ENCODE data around the gene ATP5F1E. TPM values are rescaled to one million over a fixed set of nuclear protein-coding genes. Genes with fewer than 3 reads are reported as not detected.
A peak's percentile ranks its signal among the peaks of the same experiment; 100 is the strongest.

ATP5F1E gene
- total RNA-seq, 1 experiment from 2014 or later = 45.1 TPM

- peak; percentile 78 for DNase-seq (ENCODE audit: low spot score)
Observed at GRCh38 chr20:59006864-59007664, 25.1 kb downstream of the ATP5F1E start, which contains the start of gene CTSZ. Gene CTSZ, minus strand, starts transcription at chr20:59007254. Its CDS starts 126 bp downstream, at chr20:59007128.

GRCh38 chr20:59006167-59006863, 25.8 kb downstream of the ATP5F1E start:
- peak; percentile 51 for DNase-seq (ENCODE audit: low spot score)

- peak; percentile 44 for DNase-seq (ENCODE audit: low spot score)
Observed at GRCh38 chr20:59005523-59006166, 26.5 kb downstream of the ATP5F1E start.

- peak; percentile 91 for DNase-seq (ENCODE audit: low spot score)
Observed at GRCh38 chr20:59004763-59005522, 27.2 kb downstream of the ATP5F1E start.

- DNase-seq (ENCODE audit: low spot score) = no peak
Observed at GRCh38 chr20:59004493-59004762, 27.7 kb downstream of the ATP5F1E start.

GRCh38 chr20:59003836-59004492, 28.2 kb downstream of the ATP5F1E start:
- no peak for DNase-seq (ENCODE audit: low spot score)

GRCh38 chr20:59002874-59003399, 29.2 kb downstream of the ATP5F1E start:
- no peak for DNase-seq (ENCODE audit: low spot score)

- DNase-seq (ENCODE audit: low spot score) = no peak
Observed at GRCh38 chr20:59002388-59002787, 29.7 kb downstream of the ATP5F1E start.

- no peak for DNase-seq (ENCODE audit: low spot score)
Observed at GRCh38 chr20:59001449-59002171, 30.5 kb downstream of the ATP5F1E start.

- DNase-seq (ENCODE audit: low spot score) = no peak
Observed at GRCh38 chr20:59001068-59001448, 31.1 kb downstream of the ATP5F1E start.

- no peak for DNase-seq (ENCODE audit: low spot score)
Observed at GRCh38 chr20:59000326-59000725, 31.8 kb downstream of the ATP5F1E start.

GRCh38 chr20:58998656-58999055, 33.5 kb downstream of the ATP5F1E start:
- no peak for DNase-seq (ENCODE audit: low spot score)

GRCh38 chr20:58997141-58997770, 34.9 kb downstream of the ATP5F1E start:
- no peak for DNase-seq (ENCODE audit: low spot score)

- no peak for DNase-seq (ENCODE audit: low spot score)
Observed at GRCh38 chr20:58996226-58996611, 35.9 kb downstream of the ATP5F1E start.

- DNase-seq (ENCODE audit: low spot score) = peak; percentile 47
Observed at GRCh38 chr20:58995461-58996225, 36.5 kb downstream of the ATP5F1E start.

- no peak for DNase-seq (ENCODE audit: low spot score)
Observed at GRCh38 chr20:58994390-58995159, 37.6 kb downstream of the ATP5F1E start.

GRCh38 chr20:58993332-58994248, 38.5 kb downstream of the ATP5F1E start:
- no peak for DNase-seq (ENCODE audit: low spot score)
